WTC11 (cell line): ENCODE measurements around the gene RIC1.

Experiments used
- NFYB ChIP-seq: sonication (generic); formaldehyde crosslinking; conservative IDR thresholded peaks from 2 replicates; pipeline ENCODE4 v1.8.0; 2022; ENCODE audit warnings: low read depth, missing genetic modification reagents
- RELA ChIP-seq: sonication (generic); formaldehyde crosslinking; IDR thresholded peaks from 2 replicates; pipeline ENCODE4 v1.8.1; 2022; ENCODE audit warnings: missing genetic modification reagents, mild to moderate bottlenecking, borderline replicate concordance
- SP1 ChIP-seq: sonication (generic); formaldehyde crosslinking; conservative IDR thresholded peaks from 2 replicates; pipeline ENCODE4 v1.8.1; 2022; ENCODE audit warnings: missing genetic modification reagents
- TEAD1 ChIP-seq: sonication (generic); formaldehyde crosslinking; IDR thresholded peaks from 2 replicates; pipeline ENCODE4 v1.8.0; 2022; ENCODE audit warnings: mild to moderate bottlenecking, missing genetic modification reagents
- TF ChIP-seq, protein P1 (sequence below): fragments of 200-600 bp; IDR thresholded peaks from 2 replicates; pipeline ENCODE4 v1.8.0; 2022; ENCODE audit warnings: antibody characterized with exemption
- TF ChIP-seq, protein P2 (sequence below): sonication (generic); formaldehyde crosslinking; IDR thresholded peaks from 2 replicates; pipeline ENCODE4 v1.8.1; 2023; ENCODE audit warnings: mild to moderate bottlenecking, missing genetic modification reagents, moderate library complexity
- TF ChIP-seq, protein P3 (sequence below): sonication (generic); formaldehyde crosslinking; IDR thresholded peaks from 2 replicates; pipeline ENCODE4 v1.8.0; 2023; ENCODE audit warnings: missing genetic modification reagents
- TF ChIP-seq, protein P4 (sequence below): sonication (generic); formaldehyde crosslinking; IDR thresholded peaks from 2 replicates; pipeline ENCODE4 v1.8.1; 2022; ENCODE audit warnings: mild to moderate bottlenecking, missing genetic modification reagents, moderate library complexity, borderline replicate concordance

DNA sequence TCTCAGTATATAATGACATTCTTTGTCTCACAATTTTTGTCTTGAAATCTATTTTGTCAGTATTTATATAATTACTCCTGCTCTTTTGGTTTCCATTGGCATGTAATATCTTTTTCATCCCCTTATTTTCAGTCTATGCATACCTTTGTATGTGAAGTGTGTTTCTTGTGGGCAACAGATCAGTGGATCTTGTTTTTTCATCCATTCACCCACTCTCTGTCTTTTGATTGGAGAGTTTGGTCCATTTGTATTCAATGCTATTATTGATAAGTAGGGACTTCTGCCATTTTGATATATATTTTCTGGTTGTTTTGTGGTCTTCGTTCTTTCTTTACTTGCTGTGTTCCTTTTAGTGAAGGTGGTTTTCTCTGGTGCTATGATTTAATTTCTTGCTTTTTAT, 10.9 kb downstream of the RIC1 start:
- TF ChIP-seq, protein P1, sequence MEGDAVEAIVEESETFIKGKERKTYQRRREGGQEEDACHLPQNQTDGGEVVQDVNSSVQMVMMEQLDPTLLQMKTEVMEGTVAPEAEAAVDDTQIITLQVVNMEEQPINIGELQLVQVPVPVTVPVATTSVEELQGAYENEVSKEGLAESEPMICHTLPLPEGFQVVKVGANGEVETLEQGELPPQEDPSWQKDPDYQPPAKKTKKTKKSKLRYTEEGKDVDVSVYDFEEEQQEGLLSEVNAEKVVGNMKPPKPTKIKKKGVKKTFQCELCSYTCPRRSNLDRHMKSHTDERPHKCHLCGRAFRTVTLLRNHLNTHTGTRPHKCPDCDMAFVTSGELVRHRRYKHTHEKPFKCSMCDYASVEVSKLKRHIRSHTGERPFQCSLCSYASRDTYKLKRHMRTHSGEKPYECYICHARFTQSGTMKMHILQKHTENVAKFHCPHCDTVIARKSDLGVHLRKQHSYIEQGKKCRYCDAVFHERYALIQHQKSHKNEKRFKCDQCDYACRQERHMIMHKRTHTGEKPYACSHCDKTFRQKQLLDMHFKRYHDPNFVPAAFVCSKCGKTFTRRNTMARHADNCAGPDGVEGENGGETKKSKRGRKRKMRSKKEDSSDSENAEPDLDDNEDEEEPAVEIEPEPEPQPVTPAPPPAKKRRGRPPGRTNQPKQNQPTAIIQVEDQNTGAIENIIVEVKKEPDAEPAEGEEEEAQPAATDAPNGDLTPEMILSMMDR, result no peak
- TF ChIP-seq, protein P2, sequence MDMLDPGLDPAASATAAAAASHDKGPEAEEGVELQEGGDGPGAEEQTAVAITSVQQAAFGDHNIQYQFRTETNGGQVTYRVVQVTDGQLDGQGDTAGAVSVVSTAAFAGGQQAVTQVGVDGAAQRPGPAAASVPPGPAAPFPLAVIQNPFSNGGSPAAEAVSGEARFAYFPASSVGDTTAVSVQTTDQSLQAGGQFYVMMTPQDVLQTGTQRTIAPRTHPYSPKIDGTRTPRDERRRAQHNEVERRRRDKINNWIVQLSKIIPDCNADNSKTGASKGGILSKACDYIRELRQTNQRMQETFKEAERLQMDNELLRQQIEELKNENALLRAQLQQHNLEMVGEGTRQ (CRISPR knock-in tag), result no peak
- no peak for TF ChIP-seq SP1 (CRISPR knock-in tag)
- no peak for TF ChIP-seq TEAD1
- no peak for TF ChIP-seq NFYB (CRISPR knock-in tag)
- TF ChIP-seq, protein P3, sequence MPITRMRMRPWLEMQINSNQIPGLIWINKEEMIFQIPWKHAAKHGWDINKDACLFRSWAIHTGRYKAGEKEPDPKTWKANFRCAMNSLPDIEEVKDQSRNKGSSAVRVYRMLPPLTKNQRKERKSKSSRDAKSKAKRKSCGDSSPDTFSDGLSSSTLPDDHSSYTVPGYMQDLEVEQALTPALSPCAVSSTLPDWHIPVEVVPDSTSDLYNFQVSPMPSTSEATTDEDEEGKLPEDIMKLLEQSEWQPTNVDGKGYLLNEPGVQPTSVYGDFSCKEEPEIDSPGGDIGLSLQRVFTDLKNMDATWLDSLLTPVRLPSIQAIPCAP, result no peak
- TF ChIP-seq RELA (CRISPR knock-in tag), result no peak
- TF ChIP-seq, protein P4, sequence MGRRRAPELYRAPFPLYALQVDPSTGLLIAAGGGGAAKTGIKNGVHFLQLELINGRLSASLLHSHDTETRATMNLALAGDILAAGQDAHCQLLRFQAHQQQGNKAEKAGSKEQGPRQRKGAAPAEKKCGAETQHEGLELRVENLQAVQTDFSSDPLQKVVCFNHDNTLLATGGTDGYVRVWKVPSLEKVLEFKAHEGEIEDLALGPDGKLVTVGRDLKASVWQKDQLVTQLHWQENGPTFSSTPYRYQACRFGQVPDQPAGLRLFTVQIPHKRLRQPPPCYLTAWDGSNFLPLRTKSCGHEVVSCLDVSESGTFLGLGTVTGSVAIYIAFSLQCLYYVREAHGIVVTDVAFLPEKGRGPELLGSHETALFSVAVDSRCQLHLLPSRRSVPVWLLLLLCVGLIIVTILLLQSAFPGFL (CRISPR knock-in tag), result no peak
